Kasumi-1 (cell line): ENCODE data around the gene ST8SIA6.
A peak's percentile ranks its signal among the peaks of the same experiment; 100 is the strongest.
"Not testable (repeated sequence)": the region's sequence is repeated elsewhere in the genome, so short reads cannot be mapped to it uniquely, and the experiment has no call there.

Experiments used
- DNase-seq, 2 experiments: peaks; one replicate each; lab custom pipeline; 2025; lab: John Stamatoyannopoulos, UW

Gene ST8SIA6

DNA sequence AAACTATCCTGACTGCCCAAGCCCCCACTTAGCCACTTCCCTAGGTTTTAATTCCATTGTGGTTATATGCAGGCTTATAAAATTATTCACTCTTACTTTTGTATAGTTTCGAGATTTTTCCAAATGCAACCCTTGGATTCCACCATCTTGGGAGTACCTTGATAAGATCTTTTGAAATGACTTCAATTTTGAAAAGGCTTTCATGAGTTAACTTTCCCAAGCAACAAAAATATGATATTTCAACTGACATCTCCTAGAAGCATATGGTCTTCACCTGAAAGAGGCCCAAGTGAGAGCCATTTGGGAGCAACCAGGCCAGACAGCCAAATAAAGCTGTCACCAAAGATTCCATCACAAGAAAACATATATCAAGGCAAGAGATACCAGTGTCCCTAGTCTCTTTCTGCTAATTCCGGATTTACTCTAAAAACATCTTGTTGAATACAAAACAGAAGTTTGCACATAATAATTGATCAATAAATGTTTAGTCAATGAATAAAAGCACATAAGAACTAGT is 1.7 kb upstream of the ST8SIA6 start:
- no peak for DNase-seq

DNA sequence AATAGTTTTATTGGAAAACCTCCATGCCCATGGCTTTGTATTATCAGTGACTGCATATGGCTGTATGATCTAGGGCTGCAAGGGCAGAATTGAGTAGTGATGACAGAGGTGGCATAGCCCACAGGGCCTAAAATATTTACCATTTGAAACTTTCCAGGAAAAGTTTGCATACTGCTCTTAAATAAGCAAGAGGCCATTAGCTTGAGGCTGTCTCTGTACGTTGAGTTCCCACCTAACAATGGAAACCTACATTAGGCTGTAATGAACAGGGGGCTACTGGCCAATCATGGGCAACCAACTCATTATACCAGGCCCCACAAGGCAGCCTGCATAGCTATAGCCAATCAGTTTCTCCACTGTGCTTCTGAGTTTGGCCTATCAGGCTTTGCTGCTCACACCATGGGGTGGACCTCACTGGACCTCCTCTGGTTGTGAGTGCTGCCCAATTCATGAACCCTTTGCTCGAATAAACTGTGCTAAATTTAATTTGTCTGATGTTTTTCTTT is 673 bp upstream of the ST8SIA6 start:
- no peak for DNase-seq

DNA sequence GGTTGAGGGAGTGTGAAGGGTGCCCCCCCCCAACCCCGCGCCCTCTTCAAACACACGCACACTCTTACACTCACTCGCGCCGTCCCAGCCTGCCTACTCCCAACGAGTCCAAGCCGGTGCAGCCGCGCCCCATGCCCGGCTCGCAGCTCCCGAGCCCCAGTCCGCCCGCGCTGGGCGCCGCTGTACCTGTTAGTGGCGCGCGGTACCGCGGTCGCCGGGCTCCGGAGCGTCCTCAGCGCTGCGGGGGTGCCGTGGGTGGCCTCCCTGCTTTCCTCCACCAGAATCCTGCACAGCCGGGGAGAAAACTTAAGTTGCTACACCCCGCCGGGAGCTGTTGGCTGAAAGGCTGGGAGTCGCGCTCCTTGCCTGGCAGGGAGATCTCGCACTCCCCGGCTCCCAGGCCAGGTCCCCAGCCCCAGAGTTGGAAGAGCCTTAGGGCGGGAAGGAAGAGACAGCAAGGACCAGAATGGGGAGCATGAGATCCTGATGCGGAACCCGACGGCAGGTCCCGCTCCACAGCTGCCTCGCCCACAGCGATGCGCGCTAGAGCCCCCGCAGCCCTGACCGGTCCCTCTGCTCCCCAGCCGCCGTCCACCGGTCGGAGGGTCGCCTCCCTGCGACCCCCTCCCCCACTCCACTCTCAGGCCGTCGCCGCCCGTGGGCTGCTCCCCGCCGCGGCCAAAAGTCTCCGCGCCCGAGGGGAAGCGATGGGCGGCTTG is 863 bp downstream of the ST8SIA6 start:
- DNase-seq, result no peak

DNA sequence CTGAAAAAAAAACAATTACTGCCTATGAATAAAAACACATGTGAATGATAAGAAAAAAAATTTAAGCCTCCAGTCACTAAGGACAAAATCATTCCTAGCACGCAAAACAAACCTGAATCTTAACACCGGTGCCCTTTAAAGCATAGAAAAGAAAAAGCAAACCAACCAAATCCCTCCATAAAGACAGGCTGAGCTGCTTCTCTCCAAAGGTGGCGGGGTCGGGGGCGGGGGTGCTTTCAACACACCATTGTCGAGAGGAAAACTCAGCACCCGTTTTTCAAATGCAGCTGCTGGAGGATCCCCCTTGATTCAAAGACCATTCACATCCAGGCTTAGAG is 1.4 kb downstream of the ST8SIA6 start:
- DNase-seq, result no peak

DNA sequence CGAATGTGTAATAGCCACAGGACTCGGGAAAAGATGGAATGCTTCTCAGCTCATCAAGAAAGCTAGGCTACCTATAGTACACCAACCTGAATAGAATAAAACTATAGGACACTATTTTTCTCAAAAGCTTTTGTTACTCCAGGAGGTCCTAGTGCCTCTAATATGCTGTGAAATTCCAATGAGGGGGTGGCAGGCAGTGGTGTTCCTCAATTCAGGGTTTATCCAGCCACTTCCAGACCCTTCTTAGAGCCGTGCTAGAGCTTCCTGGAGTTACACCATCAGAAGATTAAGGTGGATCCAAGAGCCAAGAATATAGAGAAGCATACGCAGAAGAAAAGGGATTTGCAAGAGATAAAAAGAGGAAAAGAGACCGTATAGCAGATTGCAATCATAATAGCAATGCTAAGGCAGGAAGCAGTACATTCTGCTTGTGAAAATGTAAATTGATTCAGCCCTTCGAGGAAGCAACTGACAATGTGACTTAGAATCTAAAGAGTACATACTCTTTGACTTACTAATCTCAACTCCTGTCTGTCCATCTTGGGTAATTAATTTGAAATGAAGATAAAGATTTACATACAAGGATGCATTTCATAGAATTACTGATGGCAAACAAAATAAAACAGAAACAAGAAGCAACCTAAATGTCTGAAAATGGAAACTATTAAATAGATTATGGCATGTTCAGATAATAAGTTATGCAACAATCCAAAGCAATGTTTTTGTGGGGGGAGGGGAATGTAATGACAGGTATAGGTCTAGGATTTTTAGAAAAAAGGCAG is 2.1 kb downstream of the ST8SIA6 start:
- DNase-seq, result peak in 1 of 2 experiments; percentile 21

DNA sequence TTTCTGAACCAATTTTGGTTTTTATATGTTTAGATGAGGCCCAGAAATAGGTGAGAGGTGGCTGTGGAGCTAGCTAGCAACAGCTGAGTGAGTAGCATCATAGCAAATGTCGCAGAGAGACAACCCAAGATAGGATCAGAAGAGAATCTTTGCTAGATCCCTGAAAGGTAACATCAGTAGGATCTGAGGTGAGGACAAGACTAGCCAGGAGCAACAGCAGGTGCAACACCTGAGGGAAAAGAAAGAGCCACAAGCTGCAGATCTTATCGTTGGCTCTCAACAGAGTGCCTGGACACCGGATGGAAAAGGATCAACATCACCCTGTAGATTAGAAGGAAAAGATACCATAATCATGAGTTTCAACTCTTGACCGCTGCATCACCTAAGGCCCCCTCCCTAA is 4.4 kb downstream of the ST8SIA6 start:
- DNase-seq, result no peak

DNA sequence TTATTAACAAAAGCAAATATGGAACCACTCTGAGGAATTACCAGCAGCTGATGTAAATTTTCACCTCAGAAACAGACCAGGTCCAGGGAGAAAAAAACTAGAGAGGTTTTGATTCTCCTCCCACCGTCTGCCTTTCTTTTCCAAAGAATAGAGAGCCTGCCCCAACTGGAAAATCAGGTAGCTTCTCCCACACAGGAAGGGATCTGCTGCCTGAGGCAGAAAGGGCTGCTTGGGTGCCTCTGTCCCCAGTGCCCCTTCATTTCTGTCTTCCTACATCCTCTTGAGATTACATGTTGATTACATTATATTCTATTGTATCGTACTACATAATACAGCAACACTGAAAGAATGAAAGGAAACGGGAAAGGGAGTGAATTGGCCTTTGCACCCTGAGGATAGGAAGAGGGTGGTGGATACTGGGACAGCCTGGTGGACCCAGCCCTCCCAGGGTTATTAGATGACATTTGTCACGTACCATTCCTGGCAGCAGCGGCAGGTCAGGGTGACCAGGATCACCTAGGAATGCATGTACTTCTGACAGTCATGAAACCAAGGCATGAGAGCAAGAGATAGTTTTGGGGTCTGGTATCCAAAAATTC is 8.9 kb downstream of the ST8SIA6 start:
- DNase-seq, result no peak

DNA sequence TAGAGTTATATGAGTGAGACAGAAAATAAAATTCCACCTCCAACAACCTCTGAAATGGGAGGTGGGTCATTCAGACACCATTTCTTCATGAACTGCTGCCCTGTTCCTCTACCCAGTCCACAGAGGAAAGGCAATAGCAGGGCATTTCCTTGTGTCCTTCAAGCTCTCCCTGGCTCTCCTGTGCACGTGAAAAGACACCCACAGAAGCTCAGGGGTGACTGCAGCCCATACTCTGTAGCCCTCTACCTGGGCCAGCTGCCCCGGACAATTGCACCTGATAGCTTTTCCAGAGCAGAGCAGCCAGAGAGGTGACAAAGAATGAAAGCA is 10.0 kb downstream of the ST8SIA6 start:
- DNase-seq, result no peak

DNA sequence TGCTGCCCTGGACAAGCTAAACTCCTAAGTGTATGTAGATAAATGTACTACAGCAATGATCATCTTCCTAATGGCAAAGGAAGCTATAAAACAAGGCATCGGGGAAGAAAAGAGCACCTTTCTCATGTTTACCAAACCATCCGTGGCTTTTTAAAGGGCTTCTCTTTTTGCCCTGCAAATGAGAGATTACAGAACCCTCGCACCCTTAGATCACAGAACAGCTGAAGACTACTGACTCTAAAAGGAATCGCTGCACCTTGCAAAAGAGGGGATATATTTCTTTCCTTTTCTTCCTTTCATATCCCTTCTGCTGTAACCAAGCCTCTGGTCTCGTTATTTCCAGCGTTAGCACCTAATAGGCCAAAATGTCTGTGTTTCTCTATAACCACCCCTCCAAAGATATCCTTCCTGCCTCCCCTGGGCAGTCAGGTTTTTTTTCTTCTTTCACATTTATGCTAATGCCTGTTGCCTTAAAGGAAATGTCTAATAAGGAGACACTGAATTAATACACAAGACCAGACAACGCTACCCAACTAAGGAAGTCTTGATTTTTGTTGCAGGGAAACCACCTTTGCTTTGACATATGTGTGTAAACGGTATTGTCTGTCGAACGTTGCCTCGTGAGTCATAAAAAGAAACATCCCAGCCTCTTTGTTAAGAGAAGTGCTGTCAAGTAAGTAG is 10.5 kb downstream of the ST8SIA6 start:
- DNase-seq, result no peak

DNA sequence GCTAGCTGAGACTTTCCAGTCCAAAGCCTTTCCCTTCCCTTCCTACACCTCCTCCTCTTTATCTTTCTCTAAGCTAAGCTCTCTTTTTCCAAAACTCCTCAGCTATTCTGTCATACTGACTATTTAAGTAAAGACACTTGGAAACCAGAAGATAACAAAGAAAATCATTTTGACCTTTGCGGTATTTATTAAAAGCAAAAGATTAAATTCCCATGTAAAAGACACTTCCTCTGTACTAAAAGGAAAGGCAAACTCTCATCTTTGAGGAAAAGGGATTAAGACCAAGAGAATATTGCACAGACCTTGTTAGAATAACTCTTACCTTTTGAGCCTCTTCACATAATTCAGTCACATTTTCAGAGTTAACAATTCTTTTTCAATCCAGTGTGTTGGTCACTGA is 15.8 kb downstream of the ST8SIA6 start:
- no peak for DNase-seq

DNA sequence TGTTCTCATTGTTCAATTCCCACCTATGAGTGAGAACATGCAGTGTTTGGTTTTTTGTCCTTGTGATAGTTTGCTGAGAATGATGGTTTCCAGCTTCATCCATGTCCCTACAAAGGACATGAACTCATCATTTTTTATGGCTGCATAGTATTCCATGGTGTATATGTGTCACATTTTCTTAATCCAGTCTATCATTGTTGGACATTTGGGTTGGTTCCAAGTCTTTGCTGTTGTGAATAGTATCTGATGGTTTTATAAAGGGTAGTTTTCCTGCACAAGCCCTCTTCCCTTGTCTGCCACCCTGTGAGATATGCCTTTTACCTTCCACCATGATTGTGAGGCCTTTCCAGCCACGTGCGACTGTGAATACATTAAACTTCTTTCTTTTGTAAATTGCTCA is 17.8 kb downstream of the ST8SIA6 start:
- not testable (repeated sequence) for DNase-seq

DNA sequence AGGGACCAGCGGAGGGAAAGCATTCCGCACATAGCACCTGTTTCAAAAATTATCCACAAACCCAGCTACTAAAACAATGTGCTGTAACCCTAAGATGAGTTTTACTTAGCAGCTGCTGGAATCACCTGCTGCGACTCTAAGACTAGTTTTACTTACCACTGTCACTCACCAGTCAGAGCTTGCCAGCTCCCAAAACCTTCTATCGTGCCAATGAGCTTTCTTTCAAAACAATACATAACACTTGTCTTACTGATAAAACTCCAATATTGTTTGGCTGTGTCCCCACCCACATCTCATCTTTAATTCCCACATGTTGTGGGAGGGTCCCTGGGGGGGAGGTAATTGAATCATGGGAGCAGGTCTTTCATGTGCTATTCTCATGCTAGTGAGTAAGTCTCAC is 18.4 kb downstream of the ST8SIA6 start:
- DNase-seq, result no peak

DNA sequence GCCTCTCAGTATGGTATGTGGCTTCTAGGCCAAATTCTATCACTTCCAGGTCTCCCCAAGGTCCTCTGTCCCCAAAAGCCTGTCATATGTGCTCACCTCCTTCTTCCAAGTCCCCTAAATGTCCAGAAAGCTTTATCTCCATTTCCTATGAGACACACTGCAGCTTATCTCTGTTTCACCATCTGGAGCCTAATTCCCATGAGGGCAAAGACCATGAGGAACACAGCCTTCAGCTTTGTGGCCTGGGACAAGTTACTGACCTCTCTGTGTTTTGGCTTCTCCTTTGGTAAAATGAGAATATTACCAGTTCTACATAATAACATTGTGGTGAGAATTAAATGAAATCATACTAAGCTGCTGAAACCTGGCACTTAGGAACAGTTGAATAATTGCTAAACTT is 19.2 kb downstream of the ST8SIA6 start:
- no peak for DNase-seq

DNA sequence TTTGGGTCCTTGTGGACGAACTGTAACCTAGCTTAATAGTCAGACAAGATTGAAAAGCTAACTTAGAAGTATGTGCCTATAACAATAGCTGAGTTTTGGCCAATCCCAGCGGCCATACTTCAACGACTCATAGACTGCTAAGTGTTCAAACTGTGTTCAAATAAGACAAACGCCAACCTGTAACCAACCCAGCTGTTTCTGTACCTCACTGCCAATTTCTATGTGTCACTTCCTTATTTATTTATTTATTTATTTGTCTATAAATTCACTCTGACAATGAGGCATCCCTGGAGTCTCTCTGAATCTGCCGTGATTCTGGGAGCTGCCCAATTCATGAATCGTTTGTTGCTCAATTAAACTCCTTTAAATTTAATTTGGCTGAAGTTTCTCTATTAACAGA is 21.7 kb downstream of the ST8SIA6 start:
- no peak for DNase-seq

DNA sequence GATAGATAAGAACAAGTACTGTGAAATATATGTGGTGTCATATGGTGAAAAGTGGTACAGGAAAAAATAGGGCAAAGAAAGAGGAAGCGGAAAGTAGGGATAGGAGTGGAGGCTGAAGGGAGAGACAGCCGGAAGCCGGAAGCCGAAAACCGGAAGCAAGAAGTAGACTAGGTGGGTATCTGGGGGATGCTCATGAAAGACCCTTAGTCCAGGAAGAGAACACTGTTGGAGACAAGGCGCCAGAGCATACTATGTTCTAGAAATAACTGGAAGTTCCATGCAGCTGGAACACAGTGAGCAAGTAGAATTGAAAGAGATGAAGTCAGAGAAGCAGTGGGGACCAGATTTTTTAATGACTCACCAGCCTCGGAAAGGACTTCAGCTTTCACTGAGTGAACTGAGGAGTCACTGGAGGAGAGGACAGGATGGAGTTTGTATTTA is 22.5 kb downstream of the ST8SIA6 start:
- no peak for DNase-seq

DNA sequence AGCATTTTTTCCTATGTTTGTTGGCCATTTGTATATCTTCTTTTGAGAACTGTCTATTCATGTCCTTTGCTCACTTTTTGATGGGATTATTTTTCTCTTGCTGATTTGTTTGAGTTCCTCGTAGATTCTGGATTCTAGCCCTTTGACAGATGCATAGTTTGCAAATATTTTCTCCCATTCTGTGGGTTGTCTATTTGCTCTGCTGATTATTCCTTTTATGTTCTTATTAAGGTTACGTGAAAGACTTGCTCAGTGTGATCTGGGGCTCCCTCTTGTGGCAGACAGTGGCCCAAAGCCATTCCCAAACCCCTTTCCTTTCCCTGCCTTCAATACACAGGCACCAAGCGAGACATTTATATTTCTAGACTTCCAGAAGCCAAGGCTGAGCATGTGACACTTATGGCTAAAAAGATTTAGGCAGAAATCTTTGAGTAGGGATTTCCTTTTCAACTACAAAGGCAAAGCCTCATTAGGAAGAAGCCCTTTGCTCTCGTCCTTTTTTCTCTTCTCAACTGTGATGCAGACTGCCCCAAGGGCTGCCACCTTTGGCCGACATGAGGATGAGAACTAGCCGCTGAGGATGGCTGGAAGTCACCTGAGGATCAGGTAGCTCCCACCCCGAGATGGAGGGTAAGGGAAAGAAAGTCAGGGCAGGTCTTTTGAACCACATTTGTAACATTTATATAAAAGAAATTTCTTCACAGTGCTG is 23.6 kb downstream of the ST8SIA6 start:
- DNase-seq, result peak; percentile 54 to 86

DNA sequence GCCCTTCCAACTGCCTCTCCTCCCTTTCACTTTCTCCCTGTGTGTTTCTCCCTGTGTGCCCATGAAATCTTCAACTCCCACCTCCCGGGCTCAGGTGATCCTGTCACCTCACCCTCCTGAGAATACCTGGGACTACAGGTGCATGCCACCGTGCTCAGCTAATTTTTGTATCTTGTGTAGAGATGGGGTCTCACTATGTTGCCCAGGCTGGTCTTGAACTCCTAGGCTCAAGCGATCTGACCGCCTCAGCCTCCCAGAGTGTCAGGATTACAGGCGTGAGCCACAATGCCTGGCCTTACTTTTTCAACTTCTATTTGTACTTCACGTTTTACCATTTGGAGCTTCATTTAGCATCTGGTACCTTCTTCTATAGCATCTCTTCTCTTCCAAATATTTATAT is 24.9 kb downstream of the ST8SIA6 start:
- no peak for DNase-seq

DNA sequence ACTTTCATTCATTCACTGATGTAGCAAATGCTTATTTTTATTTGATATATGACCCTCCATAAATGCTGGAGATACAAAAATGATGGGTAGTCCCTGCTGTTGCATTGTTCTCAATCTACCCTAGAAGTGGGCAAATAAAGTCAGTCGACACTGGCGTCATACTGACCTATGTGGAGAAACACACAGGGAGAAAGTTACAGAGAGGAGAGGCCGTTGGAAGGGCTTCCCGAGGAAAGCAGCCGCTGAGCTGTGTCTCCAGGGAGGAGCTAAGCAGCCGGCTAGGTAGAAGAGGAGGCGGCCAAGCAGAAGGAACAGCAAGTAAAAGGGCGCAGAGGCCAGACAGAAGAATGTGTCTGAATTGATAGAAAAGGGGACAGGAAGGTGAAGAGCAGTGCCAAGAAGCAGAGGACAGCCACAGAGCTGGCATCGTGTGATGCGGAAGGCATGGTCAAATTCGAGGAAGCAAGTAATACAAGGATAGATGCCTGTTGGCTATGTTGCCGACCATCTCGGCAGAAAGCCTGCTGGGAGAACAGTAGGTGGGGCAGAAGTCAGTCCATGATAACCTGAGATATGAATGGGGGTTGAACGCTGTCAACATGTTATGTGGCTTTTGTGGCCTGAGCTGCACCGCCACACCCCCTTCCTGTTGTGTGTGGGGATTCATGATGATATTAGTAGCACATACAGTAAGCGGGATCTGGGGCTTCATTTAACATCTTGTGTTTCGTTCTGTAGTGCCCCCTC is 25.9 kb downstream of the ST8SIA6 start:
- peak; percentile 47 to 48 for DNase-seq

DNA sequence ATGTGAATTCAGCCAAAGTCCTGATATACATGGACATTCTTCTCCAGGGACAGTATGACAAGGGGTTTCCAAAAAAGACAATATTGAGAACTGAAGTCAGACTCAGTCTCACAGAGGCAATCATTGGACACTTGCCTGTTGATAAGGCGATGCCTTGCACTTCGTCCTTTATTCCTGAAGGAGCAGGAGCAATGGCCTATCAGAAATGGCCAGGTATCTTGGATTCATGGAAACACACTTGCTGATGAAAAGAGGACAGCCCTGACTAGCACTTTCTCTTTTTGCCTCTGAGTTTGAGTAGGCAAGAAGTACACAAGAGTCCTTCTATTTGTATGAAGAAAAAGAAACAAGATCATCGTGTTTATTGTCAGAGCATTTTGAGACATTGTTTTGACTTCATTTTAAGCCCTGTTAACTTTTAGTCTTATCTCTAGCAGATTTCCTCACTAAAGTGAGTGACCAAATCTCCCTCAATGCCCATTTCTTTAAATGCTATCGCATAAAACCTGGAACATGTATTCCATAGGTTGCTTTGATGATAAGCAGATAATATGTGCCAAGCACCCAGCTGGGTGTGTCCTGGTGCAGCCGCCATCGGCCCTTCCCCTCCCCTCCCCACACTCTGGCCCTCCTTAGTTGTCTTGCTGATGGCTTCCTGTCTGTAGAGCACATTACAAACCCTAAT is 26.6 kb downstream of the ST8SIA6 start:
- no peak for DNase-seq

DNA sequence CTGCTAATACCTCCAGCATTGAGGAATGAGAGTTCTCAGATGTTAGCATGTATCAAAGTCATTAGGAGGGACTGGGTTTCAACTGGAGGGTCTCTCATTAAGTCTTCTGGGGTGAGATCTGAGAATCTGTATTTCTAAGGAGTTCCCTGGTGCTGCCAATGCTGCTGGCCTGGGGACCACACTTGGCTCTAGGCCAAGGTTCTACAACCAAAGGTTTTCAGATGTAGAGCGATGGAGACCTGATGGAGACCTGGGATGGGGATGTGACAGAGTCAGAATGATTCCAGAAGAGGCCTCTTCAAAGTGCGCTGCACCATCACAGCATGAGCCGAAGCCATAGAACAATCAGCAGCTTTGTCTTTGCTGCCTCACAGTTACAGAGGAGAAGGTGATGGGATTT is 27.2 kb downstream of the ST8SIA6 start:
- no peak for DNase-seq
